IMR-90 (cell line): ENCODE measurements around the gene SPG11. TPM values are rescaled to one million over a fixed set of nuclear protein-coding genes. Genes with fewer than 3 reads are reported as not detected.

Source experiments
- ATAC-seq: fragments of 200-7000 bp; cut with Tn5 transposase; 2 replicates; pipeline ENCODE4 v1.9.1; 2020; ENCODE audit warnings: low read depth, mild to moderate bottlenecking, moderate library complexity
- BruUV-seq: library from RNA; stranded (reverse); fragments of 400-500 nt; replicated peaks from 2 replicates; lab custom pipeline; 2021; lab: Mats Ljungman, UMichigan
- CTCF ChIA-PET: fragments of 300-600 bp; formaldehyde crosslinking; extraction: SDS; loops from one replicate; lab custom pipeline; 2021; ENCODE audit warnings: antibody characterized with exemption; lab: Yijun Ruan, JAX
- POLR2A ChIA-PET: fragments of 300-600 bp; sonication (Branson Sonifier 250); formaldehyde crosslinking; loops from one replicate; lab custom pipeline; 2022; ENCODE audit warnings: antibody characterized with exemption; ENCODE audit not compliant: unreplicated experiment; lab: Charles Lee
- DNase-seq: peaks from one replicate; pipeline ENCODE4 v3.0.0; 2013
- H2AFZ ChIP-seq: replicated peaks from 2 replicates; pipeline ENCODE3; 2013; ENCODE audit warnings: low read length, mild to moderate bottlenecking; ENCODE audit not compliant: poor library complexity
- H2AK5ac ChIP-seq: 2 replicates; pipeline ENCODE4 v1.6.1; 2013; ENCODE audit warnings: low read depth, low read length, inconsistent platforms
- H2AK9ac ChIP-seq: replicated peaks from 2 replicates; pipeline ENCODE3; 2013; ENCODE audit warnings: mild to moderate bottlenecking, low read depth, low read length, moderate library complexity; ENCODE audit not compliant: poor library complexity
- H2BK120ac ChIP-seq: 2 replicates; pipeline ENCODE4 v1.6.1; 2013; ENCODE audit warnings: low read depth, low read length, inconsistent platforms
- H2BK15ac ChIP-seq: 3 replicates; pipeline ENCODE4 v1.6.1; 2013; ENCODE audit warnings: low read depth, low read length, inconsistent platforms
- H2BK20ac ChIP-seq: 2 replicates; pipeline ENCODE4 v1.6.1; 2013; ENCODE audit warnings: low read depth, mild to moderate bottlenecking, inconsistent platforms, low read length, moderate library complexity
- H2BK5ac ChIP-seq: 2 replicates; pipeline ENCODE4 v1.6.1; 2013; ENCODE audit warnings: mild to moderate bottlenecking, low read depth, low read length, inconsistent platforms; ENCODE audit not compliant: poor library complexity, severe bottlenecking
- H3K14ac ChIP-seq: replicated peaks from 2 replicates; pipeline ENCODE4 v1.6.1; 2013; ENCODE audit warnings: low read depth, low read length, inconsistent platforms
- H3K18ac ChIP-seq: 2 replicates; pipeline ENCODE4 v1.6.1; 2013; ENCODE audit warnings: low read depth, low read length, control low read depth
- H3K23ac ChIP-seq: 2 replicates; pipeline ENCODE4 v1.6.1; 2013; ENCODE audit warnings: low read depth, low read length, inconsistent platforms
- H3K27ac ChIP-seq: 2 replicates; pipeline ENCODE4 v1.5.1; 2013; ENCODE audit warnings: mild to moderate bottlenecking, control low read depth, low read length; ENCODE audit not compliant: insufficient read depth
- H3K27me3 ChIP-seq: 2 replicates; pipeline ENCODE4 v1.6.1; 2013; ENCODE audit warnings: low read length; ENCODE audit not compliant: control insufficient read depth, insufficient read depth
- H3K36me3 ChIP-seq: 2 replicates; pipeline ENCODE4 v1.6.1; 2013; ENCODE audit warnings: low read length, mixed read lengths; ENCODE audit not compliant: control insufficient read depth, insufficient read depth
- H3K4ac ChIP-seq: 2 replicates; pipeline ENCODE4 v1.6.1; 2013; ENCODE audit warnings: low read depth, low read length, inconsistent platforms
- H3K4me1 ChIP-seq: 2 replicates; pipeline ENCODE4 v1.6.1; 2013; ENCODE audit warnings: low read length, mixed read lengths; ENCODE audit not compliant: control insufficient read depth, insufficient read depth
- H3K4me2 ChIP-seq: 2 replicates; pipeline ENCODE4 v1.6.1; 2013; ENCODE audit warnings: low read depth, mild to moderate bottlenecking, control low read depth, low read length, moderate library complexity
- H3K4me3 ChIP-seq: 2 replicates; pipeline ENCODE4 v1.5.1; 2013; ENCODE audit warnings: low read depth, mild to moderate bottlenecking, control low read depth, low read length, moderate library complexity; ENCODE audit not compliant: insufficient read depth
- H3K56ac ChIP-seq: 2 replicates; pipeline ENCODE4 v1.6.1; 2013; ENCODE audit warnings: low read length, inconsistent platforms; ENCODE audit not compliant: insufficient read depth; ENCODE audit errors: extremely low read depth
- H3K79me1 ChIP-seq, 2 experiments: 2 replicates each; pipeline ENCODE4 v1.6.1; 2013; ENCODE audit warnings: low read length in 2 of 2, inconsistent platforms in 1 of 2, low read depth in 1 of 2
- H3K9ac ChIP-seq: 2 replicates; pipeline ENCODE4 v1.6.1; 2013; ENCODE audit warnings: low read depth, low read length, control low read depth
- H3K9me1 ChIP-seq: 2 replicates; pipeline ENCODE4 v1.6.1; 2013; ENCODE audit warnings: low read length, inconsistent platforms; ENCODE audit not compliant: insufficient read depth
- H3K9me3 ChIP-seq: 2 replicates; pipeline ENCODE4 v1.6.1; 2013; ENCODE audit warnings: low read length; ENCODE audit not compliant: control insufficient read depth, insufficient read depth
- H4K20me1 ChIP-seq: 2 replicates; pipeline ENCODE4 v1.6.1; 2013; ENCODE audit warnings: low read length, inconsistent platforms; ENCODE audit not compliant: insufficient read depth
- H4K5ac ChIP-seq: 2 replicates; pipeline ENCODE4 v1.6.1; 2013; ENCODE audit warnings: mild to moderate bottlenecking, low read depth, low read length, control low read depth
- H4K8ac ChIP-seq, 2 experiments: 2 replicates each; pipeline ENCODE4 v1.6.1; 2013; ENCODE audit warnings: low read depth in 2 of 2, low read length in 2 of 2, control low read depth in 1 of 2, inconsistent platforms in 1 of 2
- H4K91ac ChIP-seq: 2 replicates; pipeline ENCODE4 v1.6.1; 2013; ENCODE audit warnings: low read depth, low read length, inconsistent platforms; ENCODE audit not compliant: insufficient read depth
- BHLHE40 ChIP-seq: fragments of 150-350 bp; IDR thresholded peaks from 2 replicates; pipeline ENCODE4 v1.6.1; 2016; ENCODE audit warnings: mild to moderate bottlenecking, low read depth, low read length
- CEBPB ChIP-seq: IDR thresholded peaks from 2 replicates; pipeline ENCODE4 v1.6.1; 2012; ENCODE audit warnings: low read depth, low read length, improper control_type of control experiment
- CHD1 ChIP-seq: IDR thresholded peaks from 2 replicates; pipeline ENCODE4 v1.6.1; 2012; ENCODE audit warnings: low read depth, low read length, improper control_type of control experiment
- CTCF ChIP-seq: conservative IDR thresholded peaks from 2 replicates; pipeline ENCODE4 v1.5.1; 2012; ENCODE audit warnings: mild to moderate bottlenecking, low read depth, low read length, improper control_type of control experiment
- FOS ChIP-seq: fragments of 150-350 bp; IDR thresholded peaks from 2 replicates; pipeline ENCODE4 v1.6.1; 2016; ENCODE audit warnings: low read depth, low read length
- MAFK ChIP-seq: IDR thresholded peaks from 2 replicates; pipeline ENCODE4 v1.6.1; 2012; ENCODE audit warnings: low read depth, low read length, improper control_type of control experiment
- MAZ ChIP-seq: IDR thresholded peaks from 2 replicates; pipeline ENCODE4 v1.6.1; 2012; ENCODE audit warnings: low read depth, mild to moderate bottlenecking, low read length, improper control_type of control experiment, moderate library complexity, borderline replicate concordance
- MXI1 ChIP-seq: IDR thresholded peaks from 2 replicates; pipeline ENCODE4 v1.6.1; 2012; ENCODE audit warnings: low read depth, mild to moderate bottlenecking, low read length, moderate library complexity, borderline replicate concordance
- NFE2L2 ChIP-seq: fragments of 150-350 bp; IDR thresholded peaks from 2 replicates; pipeline ENCODE4 v1.6.1; 2016; ENCODE audit warnings: low read depth, mild to moderate bottlenecking, low read length
- POLR2A ChIP-seq: IDR thresholded peaks from 2 replicates; pipeline ENCODE4 v1.6.1; 2012; ENCODE audit warnings: mild to moderate bottlenecking, low read depth, low read length
- RFX5 ChIP-seq: IDR thresholded peaks from 2 replicates; pipeline ENCODE4 v1.8.0; 2012; ENCODE audit warnings: low read depth, mild to moderate bottlenecking, low read length, moderate library complexity
- SMC3 ChIP-seq: fragments of 150-350 bp; IDR thresholded peaks from 2 replicates; pipeline ENCODE4 v1.6.1; 2016; ENCODE audit warnings: low read depth, mild to moderate bottlenecking, antibody characterized with exemption, low read length, moderate library complexity
- WGBS, 2 experiments: methylation state at CpG; one replicate each; pipeline versions ENCODE4 v1.1.5 to v1.1.7; 2013; ENCODE audit warnings: missing lambda C conversion rate in 2 of 2; ENCODE audit not compliant: insufficient read length in 1 of 2; ENCODE audit errors: extremely low coverage in 2 of 2; 5-methylcytosine and 5-hydroxymethylcytosine counted together
- dilution Hi-C: fragments of 300-500 bp; cut with HindIII; formaldehyde crosslinking; loops from one replicate; pipeline ENCODE4 v1.14.3; 2018; ENCODE audit warnings: low sequenced_read_pairs; ENCODE audit not compliant: unreplicated experiment
- in situ Hi-C: fragments of 300-500 bp; cut with MboI; formaldehyde crosslinking; loops from 3 replicates; pipeline ENCODE4 v1.14.3; 2019; ENCODE audit warnings: low sequenced_read_pairs, inconsistent platforms, mixed read lengths
- intact Hi-C: fragments of 100-400 bp; cut with micrococcal nuclease; formaldehyde crosslinking; loops from 2 replicates; pipeline ENCODE4 v1.10.0; 2022
- polyA plus RNA-seq, 3 experiments: library from polyadenylated mRNA; depleted of rRNA; stranded (reverse); fragments of >200 nt; gene quantifications; 2 replicates each; pipeline ENCODE4 v1.2.3, GENCODE V29; 2012; ENCODE audit warnings: low replicate concordance in 1 of 3
- total RNA-seq: library from RNA; depleted of rRNA; stranded (reverse); fragments of >200 nt; gene quantifications from 2 replicates; pipeline ENCODE4 v1.2.3, GENCODE V29; 2012
- TF ChIP-seq, protein P1 (sequence below): fragments of 150-350 bp; IDR thresholded peaks from 2 replicates; pipeline ENCODE4 v1.6.1; 2017; ENCODE audit warnings: mild to moderate bottlenecking, antibody characterized with exemption, low read length, low read depth

SPG11 gene
- total and polyA plus RNA-seq, 2 of the 4 experiments (the other 2 are of a cell fraction) = 30.8 to 32.6 TPM

- peak within 1 kb of the TSS; percentile 98 for H2AFZ ChIP-seq
- in situ Hi-C loops = no loop called here
- H2AK9ac ChIP-seq = peak within 1 kb of the TSS; percentile 99
- H3K18ac ChIP-seq = peak within 1 kb of the TSS; percentile 77
- H3K9ac ChIP-seq = peak within 1 kb of the TSS; percentile 87
- H3K9me3 ChIP-seq = no peaks in the 10 kb centered on the region
- H3K4me2 ChIP-seq = peak within 1 kb of the TSS; percentile 86
- peak within 1 kb of the TSS; percentile 90 for H2AK5ac ChIP-seq
- no peaks in the 10 kb centered on the region; the same call in 1 of the 2 replicates for H3K9me1 ChIP-seq
- intact Hi-C loops = loop anchor here (1.0 kb wide), 2 partner anchors 17 to 48 kb away; partner anchors contain the start of gene SPG11
- DNase-seq = peak; percentile 96
- WGBS, 2 experiments = 0% methylated on average over 10 of the region's 37 CpGs; no CpG with 5 or more reads in 1 of the 2 experiments
- H3K4me1 ChIP-seq = 0 out of 2 replicates have a peak, but pooled peaks cover 2% of the 10 kb centered on the region
- H2BK15ac ChIP-seq = no peak within 1 kb of the TSS; the same call in 2 of the 3 replicates
- H3K27me3 ChIP-seq = no peaks in the 10 kb centered on the region
- H3K36me3 ChIP-seq = peaks cover 6% of the 10 kb centered on the region
- H3K27ac ChIP-seq = peak within 1 kb of the TSS; percentile 87
- peak within 1 kb of the TSS; percentile 95 for H3K14ac ChIP-seq
- BruUV-seq = no TSS peak
- H4K20me1 ChIP-seq = peaks cover 43% of the 10 kb centered on the region
- H2BK5ac ChIP-seq = peak within 1 kb of the TSS; percentile 88
- H3K79me1 ChIP-seq = peaks cover 18 to 38% of the 10 kb centered on the region in 2 experiments; a peak in 3 of 4 replicates
- peak; percentile 95 for ATAC-seq
- peak within 1 kb of the TSS; percentile 26 for H4K5ac ChIP-seq
- peak within 1 kb of the TSS; percentile 83 for H3K4me3 ChIP-seq
- H4K91ac ChIP-seq = peak within 1 kb of the TSS; percentile 89
- peak within 1 kb of the TSS; percentile 35 for H2BK120ac ChIP-seq
- H3K56ac ChIP-seq = peak within 1 kb of the TSS; percentile 96
- dilution Hi-C loops = no loop called here
- peak within 1 kb of the TSS; percentile 94 for H3K4ac ChIP-seq
- H3K23ac ChIP-seq = peak within 1 kb of the TSS; percentile 98
- ChIA-PET CTCF (interaction anchor here (0.8 to 1.7 kb wide), 6 partner anchors 18 to 75 kb away, joined by 3 to 10 read pairs (median 5); partner anchors contain the start of gene SPG11), POLR2A (interaction anchor here (0.6 to 1.0 kb wide), 3 partner anchors 15 to 476 kb away, joined by 3 to 5 read pairs (median 4); partner anchors contain the start of gene SHF)
- H2BK20ac ChIP-seq = no peak within 1 kb of the TSS
- H4K8ac ChIP-seq = peak within 1 kb of the TSS; percentile 7 to 84
- TF ChIP-seq NFE2L2 (no peak), SMC3 (peak; percentile 18; the same call in 1 of the 2 replicates), FOS (peak; percentile 52; the same call in 1 of the 2 replicates), CEBPB (no peak), POLR2A (peak; percentile 100), MXI1 (peak; percentile 73; the same call in 1 of the 2 replicates), CHD1 (no peak), BHLHE40 (peak; percentile 88), MAFK (no peak), RFX5 (peak; percentile 99), MAZ (no peak; the same call in 1 of the 2 replicates), CTCF (0 out of 2 replicates have a peak, but pooled peaks have one; percentile 6)
- TF ChIP-seq, protein P1, sequence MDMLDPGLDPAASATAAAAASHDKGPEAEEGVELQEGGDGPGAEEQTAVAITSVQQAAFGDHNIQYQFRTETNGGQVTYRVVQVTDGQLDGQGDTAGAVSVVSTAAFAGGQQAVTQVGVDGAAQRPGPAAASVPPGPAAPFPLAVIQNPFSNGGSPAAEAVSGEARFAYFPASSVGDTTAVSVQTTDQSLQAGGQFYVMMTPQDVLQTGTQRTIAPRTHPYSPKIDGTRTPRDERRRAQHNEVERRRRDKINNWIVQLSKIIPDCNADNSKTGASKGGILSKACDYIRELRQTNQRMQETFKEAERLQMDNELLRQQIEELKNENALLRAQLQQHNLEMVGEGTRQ = no peak; the same call in 1 of the 2 replicates
These were observed 47.8 kb upstream of the SPG11 start, which contains the start of the genes B2M and PATL2 for GRCh38 chr15:44711096-44711742. Gene B2M (plus strand): TSS chr15:44711517. CDS start chr15:44711547, 30 bp downstream. Gene PATL2 (minus strand): TSS chr15:44711323. CDS start chr15:44676490, 34,833 bp downstream.
